ENCODE measurements around the gene MOSMO.
"Not testable (repeated sequence)": the region's sequence is repeated elsewhere in the genome, so short reads cannot be mapped to it uniquely, and the experiment has no call there.

MOSMO gene

GRCh38 chr16:22116095-22116700, 108.3 kb downstream of the MOSMO start:
- TF ChIP-seq POLR2A (IDR thresholded peaks at IDR 0.05; ENCODE audit: low read depth, low read length) (no peak), TAF1 (IDR thresholded peaks at IDR 0.05; ENCODE audit: borderline replicate concordance, low read depth, low read length) (no peak), POLR2AphosphoS5 (IDR thresholded peaks at IDR 0.05; ENCODE audit: low read depth, low read length) (no peak)
- FAIRE-seq = no peak
- DNase-seq (ENCODE audit: insufficient read length) = no peak

GRCh38 chr16:22117609-22118008, 109.7 kb downstream of the MOSMO start:
- no peak for FAIRE-seq
- TF ChIP-seq POLR2A (IDR thresholded peaks at IDR 0.05; ENCODE audit: low read depth, low read length) = no peak
- no peak for TF ChIP-seq TAF1 (IDR thresholded peaks at IDR 0.05; ENCODE audit: borderline replicate concordance, low read depth, low read length)
- TF ChIP-seq POLR2AphosphoS5 (IDR thresholded peaks at IDR 0.05; ENCODE audit: low read depth, low read length) = no peak
- no peak for DNase-seq (ENCODE audit: insufficient read length)

- no peak for FAIRE-seq
- TF ChIP-seq TAF1 (IDR thresholded peaks at IDR 0.05; ENCODE audit: borderline replicate concordance, low read depth, low read length) = no peak
- DNase-seq (ENCODE audit: insufficient read length) = no peak
Observed at GRCh38 chr16:22120440-22120839, 112.5 kb downstream of the MOSMO start.

- no peak for FAIRE-seq
- TF ChIP-seq POLR2A (IDR thresholded peaks at IDR 0.05; ENCODE audit: low read depth, low read length) = no peak
- no peak for TF ChIP-seq TAF1 (IDR thresholded peaks at IDR 0.05; ENCODE audit: borderline replicate concordance, low read depth, low read length)
- no peak for TF ChIP-seq POLR2AphosphoS5 (IDR thresholded peaks at IDR 0.05; ENCODE audit: low read depth, low read length)
- DNase-seq (ENCODE audit: insufficient read length) = no peak
Observed at GRCh38 chr16:22122239-22122638, 114.3 kb downstream of the MOSMO start.

GRCh38 chr16:22123146-22123545, 115.2 kb downstream of the MOSMO start:
- FAIRE-seq = no peak

GRCh38 chr16:22123759-22124490, 116.0 kb downstream of the MOSMO start:
- FAIRE-seq (no peak), DNase-seq (ENCODE audit: insufficient read length) (no peak)
- TF ChIP-seq POLR2A (IDR thresholded peaks at IDR 0.05; ENCODE audit: low read depth, low read length) = no peak
- TF ChIP-seq TAF1 (IDR thresholded peaks at IDR 0.05; ENCODE audit: borderline replicate concordance, low read depth, low read length) = no peak
- TF ChIP-seq POLR2AphosphoS5 (IDR thresholded peaks at IDR 0.05; ENCODE audit: low read depth, low read length) = no peak

More at GRCh38 chr16:22123146-22123545, 115.2 kb downstream of the MOSMO start:
- TF ChIP-seq POLR2AphosphoS5 (IDR thresholded peaks at IDR 0.05; ENCODE audit: low read depth, low read length) = no peak
- no peak for TF ChIP-seq TAF1 (IDR thresholded peaks at IDR 0.05; ENCODE audit: borderline replicate concordance, low read depth, low read length)
- TF ChIP-seq POLR2A (IDR thresholded peaks at IDR 0.05; ENCODE audit: low read depth, low read length) = no peak
- DNase-seq (ENCODE audit: insufficient read length) = no peak

- no peak for FAIRE-seq
- no peak for TF ChIP-seq POLR2A (IDR thresholded peaks at IDR 0.05; ENCODE audit: low read depth, low read length)
- no peak for TF ChIP-seq TAF1 (IDR thresholded peaks at IDR 0.05; ENCODE audit: borderline replicate concordance, low read depth, low read length)
- TF ChIP-seq POLR2AphosphoS5 (IDR thresholded peaks at IDR 0.05; ENCODE audit: low read depth, low read length) = no peak
- DNase-seq (ENCODE audit: insufficient read length) = no peak
Observed at GRCh38 chr16:22124583-22125284, 116.8 kb downstream of the MOSMO start.

GRCh38 chr16:22126037-22126558, 118.2 kb downstream of the MOSMO start:
- no peak for TF ChIP-seq POLR2A (IDR thresholded peaks at IDR 0.05; ENCODE audit: low read depth, low read length)
- no peak for TF ChIP-seq POLR2AphosphoS5 (IDR thresholded peaks at IDR 0.05; ENCODE audit: low read depth, low read length)
- TF ChIP-seq TAF1 (IDR thresholded peaks at IDR 0.05; ENCODE audit: borderline replicate concordance, low read depth, low read length) = no peak
- no peak for DNase-seq (ENCODE audit: insufficient read length)
- no peak for FAIRE-seq

- not testable (repeated sequence) for FAIRE-seq; DNase-seq (ENCODE audit: insufficient read length)
Observed at GRCh38 chr16:22128537-22128936, 120.6 kb downstream of the MOSMO start.

GRCh38 chr16:22130528-22130927, 122.6 kb downstream of the MOSMO start:
- TF ChIP-seq TAF1 (IDR thresholded peaks at IDR 0.05; ENCODE audit: borderline replicate concordance, low read depth, low read length) = no peak
- no peak for TF ChIP-seq POLR2A (IDR thresholded peaks at IDR 0.05; ENCODE audit: low read depth, low read length)
- TF ChIP-seq POLR2AphosphoS5 (IDR thresholded peaks at IDR 0.05; ENCODE audit: low read depth, low read length) = no peak
- DNase-seq (ENCODE audit: insufficient read length) (no peak), FAIRE-seq (no peak)

- no peak for FAIRE-seq
- DNase-seq (ENCODE audit: insufficient read length) = no peak
- TF ChIP-seq POLR2AphosphoS5 (IDR thresholded peaks at IDR 0.05; ENCODE audit: low read depth, low read length) (no peak), POLR2A (IDR thresholded peaks at IDR 0.05; ENCODE audit: low read depth, low read length) (no peak), TAF1 (IDR thresholded peaks at IDR 0.05; ENCODE audit: borderline replicate concordance, low read depth, low read length) (no peak)
Observed at GRCh38 chr16:22132801-22133200, 124.9 kb downstream of the MOSMO start.
